Measurements from ENCODE around the gene SPPL2A.

GRCh38 chr15:50813865-50814264 is 48.4 kb upstream of the SPPL2A start:
- TF ChIP-seq CTCF (IDR thresholded peaks at IDR 0.05; ENCODE audit: extremely low read depth in 1 of 2, insufficient read depth in 1 of 2, low read depth in 1 of 2, low read length in 2 of 2) (no peak), POLR2AphosphoS5 (IDR thresholded peaks at IDR 0.05; ENCODE audit: insufficient read depth, low read depth, low read length) (no peak), MYC (IDR thresholded peaks at IDR 0.05; ENCODE audit: low read depth, low read length) (no peak), EZH2 (IDR thresholded peaks at IDR 0.05; ENCODE audit: borderline replicate concordance, low read depth, low read length, severe bottlenecking) (no peak), POLR2A (IDR thresholded peaks at IDR 0.05; ENCODE audit: low read depth, low read length) (no peak), MAX (IDR thresholded peaks at IDR 0.05; ENCODE audit: insufficient read depth, insufficient read length) (no peak), FOS (IDR thresholded peaks at IDR 0.05; ENCODE audit: borderline replicate concordance, insufficient read depth, low read length) (no peak)

Measured in endothelial cell of umbilical vein (primary cell).